ENCODE measurements around the gene RGS3. TPM values are rescaled to one million over a fixed set of nuclear protein-coding genes. Genes with fewer than 3 reads are reported as not detected.

The RGS3 gene
- total RNA-seq, 4 donors from 2014 or later = 5.9 to 11.8 (median 9.8) TPM

- no peaks in the 10 kb centered on the region for H3K36me3 ChIP-seq
- peak; percentile 45 to 82 for ATAC-seq
These were observed 73.1 kb downstream of the RGS3 start for GRCh38 chr9:113536483-113537228.

GRCh38 chr9:113537229-113537810 lies 73.8 kb downstream of the RGS3 start:
- H3K4me3 ChIP-seq = no peak overlapping the region
- H3K27ac ChIP-seq = peak overlapping the region; percentile 78 to 87 (median 84)
- DNase-seq = no peak
- in situ Hi-C loops (cut with MboI; ENCODE audit: low sequenced_read_pairs in 4 of 4) = no loop called here
- no peak for ATAC-seq
- peaks cover 26 to 41% of the 10 kb centered on the region in 2 donors for H3K4me1 ChIP-seq
- H3K9me3 ChIP-seq = no peaks in the 10 kb centered on the region
- no peaks in the 10 kb centered on the region for H3K27me3 ChIP-seq
- no peaks in the 10 kb centered on the region for H3K36me3 ChIP-seq
- TF ChIP-seq POLR2A (IDR thresholded peaks at IDR 0.05) (no peak), CTCF (IDR thresholded peaks at IDR 0.05 in 4 of 5, conservative IDR thresholded peaks at IDR 0.05 in 1 of 5) (no peak)
- intact Hi-C loops (cut with DNase I; ENCODE audit: low total_unique reads) = loop anchor here (2.0 kb wide), 1 partner anchor 47 kb away; no protein-coding TSS in a partner anchor

More at GRCh38 chr9:113536483-113537228, 73.1 kb downstream of the RGS3 start:
- DNase-seq = peak; percentile 59 to 83
- no peak overlapping the region for H3K4me3 ChIP-seq
- in situ Hi-C loops (cut with MboI; ENCODE audit: low sequenced_read_pairs in 4 of 4) (no loop called here), intact Hi-C loops (cut with DNase I; ENCODE audit: low total_unique reads) (loop anchor here (2.0 kb wide), 1 partner anchor 46 kb away; no protein-coding TSS in a partner anchor)
- TF ChIP-seq CTCF (IDR thresholded peaks at IDR 0.05 in 4 of 5, conservative IDR thresholded peaks at IDR 0.05 in 1 of 5) (no peak), POLR2A (IDR thresholded peaks at IDR 0.05) (no peak)
- no peaks in the 10 kb centered on the region for H3K9me3 ChIP-seq
- peaks cover 26 to 45% of the 10 kb centered on the region in 2 donors for H3K4me1 ChIP-seq
- no peaks in the 10 kb centered on the region for H3K27me3 ChIP-seq
- peak overlapping the region; percentile 78 to 87 (median 84) for H3K27ac ChIP-seq

- DNase-seq (no peak), ATAC-seq (no peak)
- in situ Hi-C loops (cut with MboI; ENCODE audit: low sequenced_read_pairs in 4 of 4) = no loop called here
- Histone ChIP-seq H3K36me3 (no peaks in the 10 kb centered on the region), H3K4me1 (peaks cover 31 to 35% of the 10 kb centered on the region in 2 donors), H3K4me3 (no peak overlapping the region), H3K27me3 (no peaks in the 10 kb centered on the region), H3K9me3 (no peaks in the 10 kb centered on the region), H3K27ac (peak overlapping the region in 2 of 4 donors; percentile 86 to 87)
- TF ChIP-seq POLR2A (IDR thresholded peaks at IDR 0.05) = no peak
- TF ChIP-seq CTCF (IDR thresholded peaks at IDR 0.05 in 4 of 5, conservative IDR thresholded peaks at IDR 0.05 in 1 of 5) = no peak
- intact Hi-C loops (cut with DNase I; ENCODE audit: low total_unique reads) = no loop called here
These were observed 74.6 kb downstream of the RGS3 start for GRCh38 chr9:113538131-113538530.

- in situ Hi-C loops (cut with MboI; ENCODE audit: low sequenced_read_pairs in 4 of 4) (no loop called here), intact Hi-C loops (cut with DNase I; ENCODE audit: low total_unique reads) (no loop called here)
- peaks cover 35 to 36% of the 10 kb centered on the region in 2 donors for H3K4me1 ChIP-seq
- H3K27me3 ChIP-seq = no peaks in the 10 kb centered on the region
- H3K9me3 ChIP-seq = no peaks in the 10 kb centered on the region
- H3K27ac ChIP-seq = peak overlapping the region in 1 of 4 donors; percentile 86
- ATAC-seq (no peak), DNase-seq (no peak)
- TF ChIP-seq POLR2A (IDR thresholded peaks at IDR 0.05) (no peak), CTCF (IDR thresholded peaks at IDR 0.05 in 4 of 5, conservative IDR thresholded peaks at IDR 0.05 in 1 of 5) (no peak)
- H3K4me3 ChIP-seq = no peak overlapping the region
- no peaks in the 10 kb centered on the region for H3K36me3 ChIP-seq
These were observed 75.3 kb downstream of the RGS3 start for GRCh38 chr9:113538701-113539430.

All from gastrocnemius medialis (tissue), 4 donors.